Measurements from ENCODE around the gene DNAJB6. TPM values are rescaled to one million over a fixed set of nuclear protein-coding genes. Genes with fewer than 3 reads are reported as not detected.

Gene DNAJB6
- total RNA-seq, 3 donors from 2014 or later = 71.2 to 165 (median 75.0) TPM

GRCh38 chr7:157348548-157348947 lies 11.7 kb downstream of the DNAJB6 start:
- intact Hi-C loops (cut with DNase I, micrococcal nuclease) = no loop called here
- ATAC-seq = no peak

GRCh38 chr7:157352516-157352915 lies 15.7 kb downstream of the DNAJB6 start:
- intact Hi-C loops (cut with DNase I, micrococcal nuclease) = no loop called here
- Histone ChIP-seq H3K4me1 (ENCODE audit: low read depth) (peaks cover 30% of the 10 kb centered on the region), H3K4me3 (no peak overlapping the region), H3K9me3 (no peaks in the 10 kb centered on the region), H3K36me3 (ENCODE audit: low read depth) (no peaks in the 10 kb centered on the region)
- no peak for TF ChIP-seq CTCF (IDR thresholded peaks at IDR 0.05)
- DNase-seq (no peak), ATAC-seq (peak; percentile 28)

More at GRCh38 chr7:157348548-157348947, 11.7 kb downstream of the DNAJB6 start:
- TF ChIP-seq CTCF (IDR thresholded peaks at IDR 0.05) = no peak
- no peak for DNase-seq
- Histone ChIP-seq H3K36me3 (ENCODE audit: low read depth) (no peaks in the 10 kb centered on the region), H3K4me3 (no peak overlapping the region), H3K4me1 (ENCODE audit: low read depth) (peaks cover 15% of the 10 kb centered on the region), H3K9me3 (no peaks in the 10 kb centered on the region)

GRCh38 chr7:157355784-157356511 lies 19.1 kb downstream of the DNAJB6 start:
- DNase-seq (no peak), ATAC-seq (no peak)
- H3K9me3 ChIP-seq = no peaks in the 10 kb centered on the region
- H3K36me3 ChIP-seq (ENCODE audit: low read depth) = no peaks in the 10 kb centered on the region
- H3K4me3 ChIP-seq = no peak overlapping the region
- H3K4me1 ChIP-seq (ENCODE audit: low read depth) = peaks cover 28% of the 10 kb centered on the region
- intact Hi-C loops (cut with DNase I, micrococcal nuclease) = no loop called here
- no peak for TF ChIP-seq CTCF (IDR thresholded peaks at IDR 0.05)

GRCh38 chr7:157357129-157358040 lies 20.6 kb downstream of the DNAJB6 start:
- Histone ChIP-seq H3K9me3 (no peaks in the 10 kb centered on the region), H3K4me1 (ENCODE audit: low read depth) (peaks cover 21% of the 10 kb centered on the region), H3K36me3 (ENCODE audit: low read depth) (no peaks in the 10 kb centered on the region), H3K4me3 (no peak overlapping the region)
- TF ChIP-seq CTCF (IDR thresholded peaks at IDR 0.05) = no peak
- intact Hi-C loops (cut with DNase I, micrococcal nuclease) = no loop called here
- no peak for DNase-seq
- ATAC-seq = peak; percentile 13

- no peak for TF ChIP-seq CTCF (IDR thresholded peaks at IDR 0.05)
- no peak for DNase-seq
- intact Hi-C loops (cut with DNase I, micrococcal nuclease) = no loop called here
- H3K4me1 ChIP-seq (ENCODE audit: low read depth) = peaks cover 15% of the 10 kb centered on the region
- H3K4me3 ChIP-seq = no peak overlapping the region
- H3K9me3 ChIP-seq = no peaks in the 10 kb centered on the region
- H3K36me3 ChIP-seq (ENCODE audit: low read depth) = no peaks in the 10 kb centered on the region
- peak; percentile 56 for ATAC-seq
Measured at GRCh38 chr7:157358041-157358752, 21.4 kb downstream of the DNAJB6 start.
